Calu3 (cell line): ENCODE measurements around the gene EFCAB8. TPM values are rescaled to one million over a fixed set of nuclear protein-coding genes. Genes with fewer than 3 reads are reported as not detected.

Experiments
- BruUV-seq: library from RNA; stranded (reverse); fragments of 400-500 nt; replicated peaks from 2 replicates; lab custom pipeline; 2021; lab: Mats Ljungman, UMichigan
- CTCF ChIA-PET: fragments of 300-600 bp; sonication (Branson Sonifier 250); formaldehyde crosslinking; loops from one replicate; lab custom pipeline; 2022; ENCODE audit warnings: antibody characterized with exemption; lab: Charles Lee
- DNase-seq: peaks from one replicate; pipeline ENCODE4 v3.0.0; 2022
- H3K27ac Mint-ChIP-seq: one replicate; pipeline ENCODE4 v1.8.0; 2022; ENCODE audit warnings: mixed read lengths; ENCODE audit not compliant: unreplicated experiment
- H3K27me3 Mint-ChIP-seq: one replicate; pipeline ENCODE4 v1.8.0; 2022; ENCODE audit warnings: mixed read lengths; ENCODE audit not compliant: unreplicated experiment
- H3K36me3 Mint-ChIP-seq: one replicate; pipeline ENCODE4 v1.8.0; 2022; ENCODE audit warnings: mild to moderate bottlenecking, moderate library complexity, mixed read lengths; ENCODE audit not compliant: insufficient read depth, unreplicated experiment
- H3K4me1 Mint-ChIP-seq: one replicate; pipeline ENCODE4 v1.8.0; 2022; ENCODE audit warnings: mild to moderate bottlenecking, low read depth, mixed read lengths; ENCODE audit not compliant: unreplicated experiment
- H3K4me3 Mint-ChIP-seq: one replicate; pipeline ENCODE4 v1.8.0; 2022; ENCODE audit warnings: mild to moderate bottlenecking, low read depth, moderate library complexity, mixed read lengths; ENCODE audit not compliant: unreplicated experiment
- H3K9me3 Mint-ChIP-seq: one replicate; pipeline ENCODE4 v1.8.0; 2022; ENCODE audit warnings: low read depth, mixed read lengths; ENCODE audit not compliant: unreplicated experiment
- CTCF ChIP-seq: fragments of 200-600 bp; IDR thresholded peaks from one replicate; pipeline ENCODE4 v1.8.0; 2022; ENCODE audit warnings: antibody characterized with exemption; ENCODE audit not compliant: unreplicated experiment
- intact Hi-C: fragments of 100-400 bp; cut with micrococcal nuclease; formaldehyde crosslinking; loops from one replicate; pipeline ENCODE4 v1.10.0; 2022; ENCODE audit not compliant: unreplicated experiment
- total RNA-seq: library from RNA; stranded (reverse); gene quantifications from 2 replicates; pipeline ENCODE4 v1.2.3, GENCODE V29; 2022

Gene EFCAB8
- total RNA-seq, 1 experiment from 2014 or later: 1.1 TPM

GRCh38 chr20:32975698-32976674 lies 117.3 kb downstream of the EFCAB8 start:
- intact Hi-C loops: no loop called here
- H3K9me3 Mint-ChIP-seq: peaks cover 3% of the 10 kb centered on the region
- no peak overlapping the region for H3K4me3 Mint-ChIP-seq
- H3K27me3 Mint-ChIP-seq: peaks cover 70% of the 10 kb centered on the region
- no peak for DNase-seq
- no peak overlapping the region for H3K27ac Mint-ChIP-seq
- H3K4me1 Mint-ChIP-seq: no peaks in the 10 kb centered on the region
- no peaks in the 10 kb centered on the region for H3K36me3 Mint-ChIP-seq
- no TSS peak for BruUV-seq
- TF ChIP-seq CTCF: no peak
- CTCF ChIA-PET: no interaction called here

- Mint-ChIP-seq H3K9me3 (peaks cover 3% of the 10 kb centered on the region), H3K27me3 (peaks cover 77% of the 10 kb centered on the region), H3K36me3 (no peaks in the 10 kb centered on the region), H3K4me1 (no peaks in the 10 kb centered on the region), H3K27ac (no peak overlapping the region), H3K4me3 (no peak overlapping the region)
- CTCF ChIA-PET: no interaction called here
- DNase-seq: no peak
- intact Hi-C loops: no loop called here
- BruUV-seq: no TSS peak
- no peak for TF ChIP-seq CTCF
Measured at GRCh38 chr20:32976746-32977145, 118.0 kb downstream of the EFCAB8 start.

DNA sequence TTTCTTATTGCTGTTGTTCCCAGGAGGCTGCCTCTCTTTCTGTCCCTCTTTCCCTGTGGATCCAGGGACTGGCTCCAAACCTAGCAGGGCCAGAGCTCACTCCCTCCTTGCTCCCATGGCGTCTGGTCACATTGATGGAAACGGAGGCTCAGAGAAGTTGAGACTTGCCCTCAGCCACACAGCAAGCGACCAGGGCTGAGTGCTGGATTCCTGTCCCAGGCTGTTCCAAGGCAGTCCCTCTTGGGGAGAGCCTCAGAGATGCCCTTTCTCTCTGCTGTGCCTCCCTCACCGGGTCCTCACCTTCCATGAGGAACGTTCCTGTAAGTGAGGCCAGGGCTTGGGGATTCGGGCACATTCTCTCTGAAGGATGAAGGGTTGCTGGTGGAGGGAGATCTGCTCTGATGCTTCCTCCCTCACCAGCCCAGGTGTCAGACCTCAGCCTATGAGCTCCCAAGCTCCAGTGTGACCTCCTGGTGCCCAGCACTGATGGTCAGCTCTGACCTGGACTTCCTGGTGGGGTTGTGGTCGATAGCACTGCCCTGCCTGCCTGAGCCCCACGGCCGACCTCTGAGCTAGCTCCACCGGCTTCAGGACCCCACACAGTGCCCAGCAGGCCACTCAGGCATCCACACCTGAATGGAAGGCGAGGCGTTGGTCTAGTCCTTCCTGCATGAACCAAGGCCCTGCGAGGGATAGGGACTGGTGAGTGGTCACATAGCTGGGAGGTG lies 118.7 kb downstream of the EFCAB8 start:
- Mint-ChIP-seq H3K36me3 (peaks cover 2% of the 10 kb centered on the region), H3K4me3 (no peak overlapping the region), H3K27ac (no peak overlapping the region), H3K4me1 (no peaks in the 10 kb centered on the region), H3K9me3 (peaks cover 3% of the 10 kb centered on the region), H3K27me3 (peaks cover 84% of the 10 kb centered on the region)
- no TSS peak for BruUV-seq
- DNase-seq: no peak
- CTCF ChIA-PET: interaction anchor here (0.5 to 1.0 kb wide), 3 partner anchors 13 to 328 kb away, joined by 3 to 5 read pairs (median 3); no protein-coding TSS in a partner anchor
- intact Hi-C loops: no loop called here
- no peak for TF ChIP-seq CTCF

DNA sequence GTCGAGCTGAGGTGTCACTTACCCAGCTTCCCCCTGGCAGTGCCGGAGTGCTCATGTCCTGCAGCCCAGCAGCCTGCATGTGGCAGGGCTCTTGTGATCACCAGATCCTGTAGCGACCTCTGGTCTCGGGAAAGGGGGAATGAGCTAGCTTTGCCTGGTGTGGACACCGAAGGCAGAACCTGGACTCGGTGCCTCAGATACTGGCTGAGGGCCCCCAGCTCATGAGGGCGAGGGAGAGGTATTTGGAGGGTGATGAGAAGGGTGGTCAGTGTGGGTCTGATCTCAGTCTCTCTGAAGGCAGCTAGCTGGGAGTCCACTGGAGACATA lies 119.2 kb downstream of the EFCAB8 start:
- Mint-ChIP-seq H3K36me3 (peaks cover 7% of the 10 kb centered on the region), H3K27me3 (peaks cover 90% of the 10 kb centered on the region), H3K4me3 (no peak overlapping the region), H3K4me1 (no peaks in the 10 kb centered on the region), H3K9me3 (peaks cover 3% of the 10 kb centered on the region), H3K27ac (no peak overlapping the region)
- DNase-seq: no peak
- intact Hi-C loops: no loop called here
- no peak for TF ChIP-seq CTCF
- no TSS peak for BruUV-seq
- CTCF ChIA-PET: interaction anchor here (0.7 to 1.0 kb wide), 2 partner anchors 14 to 38 kb away, joined by 3 read pairs; no protein-coding TSS in a partner anchor
